Prostate gland (tissue), 2 donors: ENCODE results near the gene EHD3. TPM values are rescaled to one million over a fixed set of nuclear protein-coding genes. Genes with fewer than 3 reads are reported as not detected.

Experiments
- DNase-seq: peaks from one replicate; pipeline ENCODE4 v3.0.0-alpha.2; 2019; ENCODE audit warnings: low spot score
- H3K27ac ChIP-seq, 2 donors: fragments of 200-600 bp; sonication (generic); 2 replicates each; pipeline ENCODE4 v1.5.1; 2017 to 2019
- H3K27me3 ChIP-seq: fragments of 200-600 bp; sonication (generic); replicated peaks from 2 replicates; pipeline ENCODE4 v1.5.1; 2019; ENCODE audit not compliant: insufficient read depth
- H3K36me3 ChIP-seq, 2 donors: fragments of 200-600 bp; sonication (generic); 1 replicate in 1 of 2; 2 replicates in 1 of 2; pipeline versions ENCODE4 v1.5.1 to v1.8.1; 2017 to 2019
- H3K4me1 ChIP-seq: fragments of 200-600 bp; sonication (generic); replicated peaks from 2 replicates; pipeline ENCODE4 v1.5.1; 2019
- H3K4me3 ChIP-seq, 2 donors: fragments of 200-600 bp; sonication (generic); 2 replicates each; pipeline ENCODE4 v1.5.1; 2017 to 2019
- H3K9me3 ChIP-seq: fragments of 200-600 bp; sonication (generic); 2 replicates; pipeline ENCODE4 v1.5.1; 2017
- POLR2A ChIP-seq: fragments of 450-650 bp; IDR thresholded peaks from one replicate; pipeline ENCODE4 v1.6.1; 2016; ENCODE audit warnings: antibody characterized with exemption, mild to moderate bottlenecking
- POLR2AphosphoS5 ChIP-seq: sonication (generic); formaldehyde crosslinking; IDR thresholded peaks from one replicate; pipeline ENCODE4 v1.6.1; 2017; ENCODE audit warnings: antibody characterized with exemption
- WGBS: methylation state at CpG from one replicate; pipeline ENCODE4 v1.1.5; 2018; 5-methylcytosine and 5-hydroxymethylcytosine counted together
- intact Hi-C: fragments of 100-400 bp; cut with DNase I; formaldehyde crosslinking; loops from one replicate; pipeline ENCODE4 v1.14.2; 2022
- total RNA-seq, 2 donors: library from RNA; depleted of rRNA; stranded (reverse); fragments of >200 nt; gene quantifications; one replicate each; pipeline ENCODE4 v1.1.0, GENCODE V29; 2016
- TF ChIP-seq, protein P1 (sequence below), 4 experiments: fragments of 200-600 bp in 2 of 4; fragments of 450-650 bp in 2 of 4; sonication (generic) in 2 of 4; IDR thresholded peaks; 1 replicate in 3 of 4; 2 replicates in 1 of 4; pipeline ENCODE4 v1.5.1; 2016 to 2019; ENCODE audit warnings: antibody characterized with exemption in 4 of 4, mild to moderate bottlenecking in 2 of 4, moderate library complexity in 2 of 4

Gene EHD3
- total RNA-seq, 2 donors from 2014 or later = 7.2 to 7.9 TPM

GRCh38 chr2:31207790-31208189 lies 26.2 kb upstream of the EHD3 start:
- Histone ChIP-seq H3K4me3 (no peak overlapping the region), H3K27ac (no peak overlapping the region), H3K27me3 (no peaks in the 10 kb centered on the region), H3K9me3 (no peaks in the 10 kb centered on the region), H3K4me1 (no peaks in the 10 kb centered on the region), H3K36me3 (no peaks in the 10 kb centered on the region)
- intact Hi-C loops = no loop called here
- WGBS = 56% methylated on average over 2 of the region's 2 CpGs
- no peak for TF ChIP-seq POLR2AphosphoS5
- TF ChIP-seq POLR2A = no peak
- TF ChIP-seq, protein P1, sequence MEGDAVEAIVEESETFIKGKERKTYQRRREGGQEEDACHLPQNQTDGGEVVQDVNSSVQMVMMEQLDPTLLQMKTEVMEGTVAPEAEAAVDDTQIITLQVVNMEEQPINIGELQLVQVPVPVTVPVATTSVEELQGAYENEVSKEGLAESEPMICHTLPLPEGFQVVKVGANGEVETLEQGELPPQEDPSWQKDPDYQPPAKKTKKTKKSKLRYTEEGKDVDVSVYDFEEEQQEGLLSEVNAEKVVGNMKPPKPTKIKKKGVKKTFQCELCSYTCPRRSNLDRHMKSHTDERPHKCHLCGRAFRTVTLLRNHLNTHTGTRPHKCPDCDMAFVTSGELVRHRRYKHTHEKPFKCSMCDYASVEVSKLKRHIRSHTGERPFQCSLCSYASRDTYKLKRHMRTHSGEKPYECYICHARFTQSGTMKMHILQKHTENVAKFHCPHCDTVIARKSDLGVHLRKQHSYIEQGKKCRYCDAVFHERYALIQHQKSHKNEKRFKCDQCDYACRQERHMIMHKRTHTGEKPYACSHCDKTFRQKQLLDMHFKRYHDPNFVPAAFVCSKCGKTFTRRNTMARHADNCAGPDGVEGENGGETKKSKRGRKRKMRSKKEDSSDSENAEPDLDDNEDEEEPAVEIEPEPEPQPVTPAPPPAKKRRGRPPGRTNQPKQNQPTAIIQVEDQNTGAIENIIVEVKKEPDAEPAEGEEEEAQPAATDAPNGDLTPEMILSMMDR (IDR thresholded peaks at IDR 0.05) = no peak
- no peak for DNase-seq

DNA sequence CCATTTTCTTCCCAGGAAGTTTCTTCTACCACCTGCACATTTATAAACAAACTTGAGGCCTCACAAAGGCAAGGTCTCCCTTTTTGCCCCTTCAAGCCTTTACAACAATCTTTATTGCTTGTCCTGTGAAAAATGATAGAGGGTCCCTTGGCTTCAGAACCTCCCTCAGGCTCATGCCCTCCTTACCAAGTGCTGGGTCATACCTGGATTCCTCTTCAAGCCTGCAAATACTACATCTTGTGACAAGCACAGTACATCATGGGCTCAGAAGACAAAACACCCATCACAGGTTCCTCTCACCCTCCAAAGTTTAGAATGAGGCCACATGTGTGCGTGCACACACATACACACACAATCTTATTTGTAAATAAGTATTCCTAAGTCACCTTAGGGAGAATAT lies 25.7 kb upstream of the EHD3 start:
- no peak for DNase-seq
- no peak overlapping the region for H3K27ac ChIP-seq
- WGBS = 100% methylated on average over 1 of the region's 1 CpG
- no peaks in the 10 kb centered on the region for H3K4me1 ChIP-seq
- no peaks in the 10 kb centered on the region for H3K27me3 ChIP-seq
- no peaks in the 10 kb centered on the region for H3K9me3 ChIP-seq
- H3K4me3 ChIP-seq = no peak overlapping the region
- H3K36me3 ChIP-seq = no peaks in the 10 kb centered on the region
- intact Hi-C loops = no loop called here
- TF ChIP-seq, protein P1 (IDR thresholded peaks at IDR 0.05) = no peak
- TF ChIP-seq POLR2A = no peak
- no peak for TF ChIP-seq POLR2AphosphoS5

DNA sequence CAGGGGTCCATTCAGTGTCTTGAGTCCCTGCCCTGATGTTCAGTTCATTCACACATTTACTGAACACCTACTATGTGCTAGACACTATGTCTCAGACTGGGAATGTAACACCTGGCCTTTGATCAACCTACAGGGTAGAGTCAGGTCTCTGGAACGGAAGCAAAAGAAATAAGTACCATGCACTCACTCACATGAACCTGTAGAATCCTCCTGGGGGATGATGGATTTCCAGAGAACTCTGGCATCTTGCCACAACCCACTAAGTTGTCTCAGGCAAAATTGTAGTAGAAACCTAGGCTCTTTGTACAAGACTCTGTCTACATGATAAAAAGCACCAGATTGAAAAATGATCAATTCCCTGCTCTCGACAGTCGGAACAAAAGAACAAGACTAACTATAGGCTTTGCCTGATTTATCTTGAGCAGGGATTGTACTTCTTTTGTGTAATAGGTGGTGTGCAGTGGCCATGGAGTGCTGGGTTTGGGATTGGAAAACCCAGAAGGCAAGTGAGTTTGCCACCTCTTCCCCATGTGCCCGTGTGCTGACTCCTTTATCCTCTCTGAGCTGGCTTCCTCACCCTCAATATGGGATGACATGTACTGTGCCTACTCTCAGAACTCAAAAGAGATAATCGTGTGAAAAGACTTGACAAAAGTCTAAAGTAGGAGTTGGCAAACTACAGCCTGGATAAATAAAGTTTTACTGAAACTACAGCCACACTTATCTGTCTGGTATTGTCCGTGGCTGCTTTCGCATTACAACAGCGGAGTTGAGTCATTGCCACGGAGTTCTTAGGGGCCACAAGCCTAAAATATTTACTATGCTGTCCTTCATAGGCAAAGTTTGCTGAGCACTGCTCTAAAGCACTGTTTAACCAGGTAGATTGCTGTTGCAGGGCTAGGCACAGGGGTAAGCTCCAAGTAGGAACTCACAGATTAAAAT lies 21.0 kb upstream of the EHD3 start:
- Histone ChIP-seq H3K9me3 (no peaks in the 10 kb centered on the region), H3K4me1 (no peaks in the 10 kb centered on the region), H3K27me3 (no peaks in the 10 kb centered on the region), H3K27ac (no peak overlapping the region), H3K4me3 (no peak overlapping the region), H3K36me3 (no peaks in the 10 kb centered on the region)
- TF ChIP-seq POLR2A (no peak), POLR2AphosphoS5 (no peak)
- TF ChIP-seq, protein P1 (IDR thresholded peaks at IDR 0.05) = no peak
- intact Hi-C loops = no loop called here
- DNase-seq = no peak
- WGBS = 72% methylated on average over 9 of the region's 9 CpGs

DNA sequence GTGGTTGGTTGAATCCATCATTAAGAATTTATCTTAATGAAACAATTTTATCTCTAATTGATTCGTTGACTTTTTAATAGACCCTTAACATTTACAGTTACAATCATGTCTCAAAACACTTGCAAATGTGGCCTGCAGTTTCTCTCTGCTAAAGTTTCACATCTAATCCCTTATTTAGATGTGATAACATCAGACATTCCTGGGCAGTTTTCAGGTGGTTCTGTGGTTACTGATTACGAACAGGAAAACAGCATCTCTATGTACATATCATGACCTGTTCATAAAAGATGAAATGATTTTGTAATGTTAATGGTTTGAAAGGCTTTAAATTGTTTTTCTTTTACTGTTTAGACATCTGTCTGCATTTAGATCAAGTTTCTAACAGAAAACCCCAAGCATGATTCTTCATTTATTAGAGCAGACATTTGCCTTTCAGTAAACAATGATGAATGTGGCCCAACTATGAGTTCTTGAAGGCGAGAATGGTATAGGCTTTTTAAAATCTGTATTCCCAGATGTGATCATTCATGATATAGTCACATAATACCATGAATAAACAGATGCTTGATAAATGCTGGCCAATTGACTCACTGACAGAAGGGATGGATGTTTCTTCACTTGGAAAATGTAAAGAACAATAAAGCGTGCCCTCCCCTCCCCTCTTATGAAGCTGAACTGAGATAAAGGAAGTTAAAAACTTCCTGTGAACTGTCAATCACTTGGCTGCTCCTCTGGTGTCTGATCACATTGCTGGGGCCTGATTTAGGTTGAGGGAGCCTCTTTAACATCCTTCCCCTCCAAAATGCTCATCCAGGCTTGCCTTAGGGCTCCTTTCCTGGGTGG lies 20.1 kb upstream of the EHD3 start:
- intact Hi-C loops = no loop called here
- 32% methylated on average over 4 of the region's 4 CpGs for WGBS
- Histone ChIP-seq H3K9me3 (no peaks in the 10 kb centered on the region), H3K27me3 (no peaks in the 10 kb centered on the region), H3K4me1 (no peaks in the 10 kb centered on the region), H3K36me3 (no peaks in the 10 kb centered on the region), H3K27ac (no peak overlapping the region), H3K4me3 (no peak overlapping the region)
- TF ChIP-seq POLR2A = no peak
- no peak for TF ChIP-seq POLR2AphosphoS5
- TF ChIP-seq, protein P1 (IDR thresholded peaks at IDR 0.05) = no peak
- no peak for DNase-seq
